GM23338 (cell line): ENCODE measurements around the gene TEX51. TPM values are rescaled to one million over a fixed set of nuclear protein-coding genes. Genes with fewer than 3 reads are reported as not detected.

Experiments
- ATAC-seq: fragments of 200-7000 bp; cut with Tn5 transposase; 3 replicates; pipeline ENCODE4 v1.9.1; 2020
- DNase-seq: peaks from one replicate; pipeline ENCODE4 v3.0.0-alpha.2; 2015; ENCODE audit warnings: low spot score
- H2AFZ ChIP-seq: fragments of 200-600 bp; sonication (generic); 2 replicates; pipeline ENCODE4 v1.8.0; 2016; ENCODE audit warnings: antibody characterized with exemption, mild to moderate bottlenecking, moderate library complexity
- H3F3A ChIP-seq: fragments of 200-600 bp; sonication (generic); replicated peaks from 2 replicates; pipeline ENCODE4 v1.8.0; 2017; ENCODE audit warnings: antibody characterized with exemption, mixed run types, low read depth
- H3K27ac ChIP-seq: fragments of 200-600 bp; sonication (generic); 2 replicates; pipeline ENCODE4 v1.6.1; 2016; ENCODE audit warnings: low read depth
- H3K27me3 ChIP-seq: fragments of 200-600 bp; sonication (generic); 2 replicates; pipeline ENCODE4 v1.8.0; 2016; ENCODE audit warnings: mild to moderate bottlenecking, mixed run types, moderate library complexity; ENCODE audit not compliant: insufficient read depth
- H3K36me3 ChIP-seq: fragments of 200-600 bp; sonication (generic); 2 replicates; pipeline ENCODE4 v1.8.0; 2016; ENCODE audit warnings: mild to moderate bottlenecking; ENCODE audit not compliant: insufficient read depth
- H3K4me1 ChIP-seq: fragments of 200-600 bp; sonication (generic); 2 replicates; pipeline ENCODE4 v1.8.0; 2016; ENCODE audit warnings: mild to moderate bottlenecking, moderate library complexity; ENCODE audit not compliant: insufficient read depth
- H3K4me2 ChIP-seq: fragments of 200-600 bp; sonication (generic); 2 replicates; pipeline ENCODE4 v1.7.1; 2017; ENCODE audit warnings: mixed run types
- H3K4me3 ChIP-seq: fragments of 200-600 bp; sonication (generic); 2 replicates; pipeline ENCODE4 v1.6.1; 2016; ENCODE audit warnings: mixed run types
- H3K79me2 ChIP-seq: fragments of 200-600 bp; sonication (generic); replicated peaks from 2 replicates; pipeline ENCODE4 v1.8.0; 2017; ENCODE audit warnings: mild to moderate bottlenecking; ENCODE audit not compliant: insufficient read depth
- H3K9me2 ChIP-seq: fragments of 200-600 bp; sonication (generic); 2 replicates; pipeline ENCODE4 v1.8.0; 2017; ENCODE audit not compliant: insufficient read depth
- H4K20me1 ChIP-seq: fragments of 200-600 bp; sonication (generic); replicated peaks from 2 replicates; pipeline ENCODE4 v1.8.0; 2017; ENCODE audit warnings: mild to moderate bottlenecking; ENCODE audit not compliant: insufficient read depth
- H3K27ac Mint-ChIP-seq: 2 replicates; pipeline ENCODE4 v1.8.0; 2020; ENCODE audit warnings: inconsistent platforms, mild to moderate bottlenecking, moderate library complexity, mixed read lengths
- H3K27me3 Mint-ChIP-seq: 3 replicates; pipeline ENCODE4 v1.8.0; 2022; ENCODE audit warnings: low read depth, mild to moderate bottlenecking, moderate library complexity, mixed read lengths, inconsistent platforms; ENCODE audit not compliant: insufficient read depth, poor library complexity
- H3K36me3 Mint-ChIP-seq: 3 replicates; pipeline ENCODE4 v1.8.0; 2021; ENCODE audit warnings: low read depth, mild to moderate bottlenecking, inconsistent platforms, moderate library complexity, mixed read lengths
- H3K4me1 Mint-ChIP-seq: 3 replicates; pipeline ENCODE4 v1.8.0; 2020; ENCODE audit warnings: mild to moderate bottlenecking, inconsistent platforms, mixed read lengths
- H3K4me3 Mint-ChIP-seq: 3 replicates; pipeline ENCODE4 v1.8.0; 2021; ENCODE audit warnings: moderate library complexity, mild to moderate bottlenecking, inconsistent platforms, mixed read lengths
- H3K9me3 Mint-ChIP-seq: 3 replicates; pipeline ENCODE4 v1.8.0; 2020; ENCODE audit warnings: moderate library complexity, mild to moderate bottlenecking, inconsistent platforms, mixed read lengths
- EZH2 ChIP-seq: fragments of 200-600 bp; sonication (generic); IDR thresholded peaks from one replicate; pipeline ENCODE4 v1.8.0; 2017; ENCODE audit warnings: antibody characterized with exemption, mild to moderate bottlenecking, low read depth; ENCODE audit not compliant: unreplicated experiment
- NANOG ChIP-seq: IDR thresholded peaks from 2 replicates; pipeline ENCODE4 v1.6.1; 2016; ENCODE audit warnings: antibody characterized with exemption, borderline replicate concordance
- POLR2AphosphoS5 ChIP-seq: IDR thresholded peaks from 2 replicates; pipeline ENCODE4 v1.6.1; 2016; ENCODE audit warnings: antibody characterized with exemption, low read depth
- STAT1 ChIP-seq: IDR thresholded peaks from one replicate; pipeline ENCODE4 v1.6.1; 2016; ENCODE audit warnings: antibody characterized with exemption; ENCODE audit not compliant: unreplicated experiment
- ZNF114 ChIP-seq: fragments of 250-450 bp; sonication (Bioruptor Pico); IDR thresholded peaks from 2 replicates; pipeline ENCODE4 v1.5.0; 2020; ENCODE audit warnings: mild to moderate bottlenecking, moderate library complexity
- ZNF331 ChIP-seq: fragments of 250-450 bp; sonication (Bioruptor Pico); IDR thresholded peaks from 2 replicates; pipeline ENCODE4 v1.5.0; 2020; ENCODE audit warnings: low read depth, mild to moderate bottlenecking, moderate library complexity
- ZNF462 ChIP-seq: fragments of 250-450 bp; sonication (Bioruptor Pico); IDR thresholded peaks from 2 replicates; pipeline ENCODE4 v1.5.0; 2020; ENCODE audit warnings: mild to moderate bottlenecking, moderate library complexity
- polyA plus RNA-seq: library from polyadenylated mRNA; unstranded; fragments of >200 nt; fragmentation: Nextera tagmentation; extraction: Ambion mirVana; gene quantifications from 2 replicates; pipeline ENCODE4 v1.2.1, GENCODE V29; 2016
- total RNA-seq: library from RNA; depleted of rRNA; stranded (reverse); fragments of >200 nt; shearing (Covaris generic); gene quantifications from 2 replicates; pipeline ENCODE4 v1.2.3, GENCODE V29; 2014
- TF ChIP-seq, protein P1 (sequence below): IDR thresholded peaks from one replicate; pipeline ENCODE4 v1.6.1; 2018; ENCODE audit warnings: antibody characterized with exemption; ENCODE audit not compliant: unreplicated experiment

The TEX51 gene
- total and polyA plus RNA-seq, 2 experiments from 2014 or later: not detected

DNA sequence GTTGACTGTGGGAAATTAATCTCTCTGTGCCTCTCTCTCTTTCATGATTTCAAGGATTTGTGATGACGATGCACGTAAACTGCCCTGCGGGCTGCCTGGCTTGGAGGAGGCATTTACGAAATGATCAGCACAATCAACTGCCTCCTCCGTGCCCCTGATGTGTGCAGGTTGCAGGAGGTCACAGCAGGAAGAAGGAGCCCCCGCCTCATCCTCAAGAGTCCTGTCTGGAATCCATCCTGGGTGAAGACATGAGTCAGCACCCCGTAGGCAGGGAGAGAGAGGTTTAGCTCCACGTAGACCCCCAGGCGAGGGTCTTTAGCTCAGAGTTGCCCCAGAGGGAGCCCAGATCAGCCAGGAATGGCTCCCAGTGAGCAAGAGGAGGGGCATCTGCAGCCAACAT, 17.1 kb upstream of the TEX51 start:
- H3K9me3 Mint-ChIP-seq: peaks cover 2% of the 10 kb centered on the region; the same call in 2 of the 3 replicates
- ATAC-seq: no peak
- Histone ChIP-seq H3K9me2 (no peaks in the 10 kb centered on the region), H3F3A (no peaks in the 10 kb centered on the region), H3K79me2 (no peaks in the 10 kb centered on the region), H3K4me1 (no peaks in the 10 kb centered on the region), H2AFZ (no peak overlapping the region), H4K20me1 (no peaks in the 10 kb centered on the region), H3K36me3 (no peaks in the 10 kb centered on the region), H3K27me3 (peaks cover 1% of the 10 kb centered on the region; the same call in 1 of the 2 replicates), H3K4me3 (no peak overlapping the region), H3K27ac (no peak overlapping the region), H3K4me2 (no peak overlapping the region)
- no peak for DNase-seq
- H3K36me3 Mint-ChIP-seq: no peaks in the 10 kb centered on the region
- H3K4me3 Mint-ChIP-seq: no peak overlapping the region
- no peak overlapping the region for H3K27ac Mint-ChIP-seq
- TF ChIP-seq STAT1 (no peak), NANOG (no peak), ZNF331 (CRISPR knock-in tag) (no peak)
- TF ChIP-seq, protein P1, sequence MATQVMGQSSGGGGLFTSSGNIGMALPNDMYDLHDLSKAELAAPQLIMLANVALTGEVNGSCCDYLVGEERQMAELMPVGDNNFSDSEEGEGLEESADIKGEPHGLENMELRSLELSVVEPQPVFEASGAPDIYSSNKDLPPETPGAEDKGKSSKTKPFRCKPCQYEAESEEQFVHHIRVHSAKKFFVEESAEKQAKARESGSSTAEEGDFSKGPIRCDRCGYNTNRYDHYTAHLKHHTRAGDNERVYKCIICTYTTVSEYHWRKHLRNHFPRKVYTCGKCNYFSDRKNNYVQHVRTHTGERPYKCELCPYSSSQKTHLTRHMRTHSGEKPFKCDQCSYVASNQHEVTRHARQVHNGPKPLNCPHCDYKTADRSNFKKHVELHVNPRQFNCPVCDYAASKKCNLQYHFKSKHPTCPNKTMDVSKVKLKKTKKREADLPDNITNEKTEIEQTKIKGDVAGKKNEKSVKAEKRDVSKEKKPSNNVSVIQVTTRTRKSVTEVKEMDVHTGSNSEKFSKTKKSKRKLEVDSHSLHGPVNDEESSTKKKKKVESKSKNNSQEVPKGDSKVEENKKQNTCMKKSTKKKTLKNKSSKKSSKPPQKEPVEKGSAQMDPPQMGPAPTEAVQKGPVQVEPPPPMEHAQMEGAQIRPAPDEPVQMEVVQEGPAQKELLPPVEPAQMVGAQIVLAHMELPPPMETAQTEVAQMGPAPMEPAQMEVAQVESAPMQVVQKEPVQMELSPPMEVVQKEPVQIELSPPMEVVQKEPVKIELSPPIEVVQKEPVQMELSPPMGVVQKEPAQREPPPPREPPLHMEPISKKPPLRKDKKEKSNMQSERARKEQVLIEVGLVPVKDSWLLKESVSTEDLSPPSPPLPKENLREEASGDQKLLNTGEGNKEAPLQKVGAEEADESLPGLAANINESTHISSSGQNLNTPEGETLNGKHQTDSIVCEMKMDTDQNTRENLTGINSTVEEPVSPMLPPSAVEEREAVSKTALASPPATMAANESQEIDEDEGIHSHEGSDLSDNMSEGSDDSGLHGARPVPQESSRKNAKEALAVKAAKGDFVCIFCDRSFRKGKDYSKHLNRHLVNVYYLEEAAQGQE: no peak
- peaks cover 5% of the 10 kb centered on the region; the same call in 2 of the 3 replicates for H3K4me1 Mint-ChIP-seq
- H3K27me3 Mint-ChIP-seq: peaks cover 2% of the 10 kb centered on the region

DNA sequence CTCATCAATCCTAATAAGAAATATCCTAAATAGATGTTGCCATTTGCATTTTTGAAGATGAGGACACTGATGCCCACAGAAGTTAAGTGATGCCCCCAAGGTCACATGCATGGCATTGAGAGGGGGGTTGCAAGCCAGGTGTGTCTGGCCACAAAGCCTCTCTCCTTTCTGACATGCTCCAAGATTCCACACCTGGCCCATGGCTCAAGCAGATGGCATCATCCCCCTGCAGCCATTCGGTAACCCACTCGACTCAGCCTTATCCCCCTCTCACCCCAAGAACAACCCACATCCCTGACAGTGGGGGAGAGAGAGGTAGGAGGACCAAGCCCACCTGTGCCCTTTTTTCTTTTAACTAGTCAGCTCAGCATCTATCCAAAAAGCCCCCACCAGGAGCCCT, 16.5 kb upstream of the TEX51 start:
- Mint-ChIP-seq H3K27me3 (peaks cover 2% of the 10 kb centered on the region), H3K9me3 (no peaks in the 10 kb centered on the region; the same call in 2 of the 3 replicates), H3K4me1 (peaks cover 4% of the 10 kb centered on the region; the same call in 1 of the 3 replicates), H3K4me3 (no peak overlapping the region), H3K36me3 (no peaks in the 10 kb centered on the region), H3K27ac (no peak overlapping the region)
- Histone ChIP-seq H3K27ac (no peak overlapping the region), H3K4me2 (no peak overlapping the region), H4K20me1 (no peaks in the 10 kb centered on the region), H3K27me3 (peaks cover 6% of the 10 kb centered on the region; the same call in 1 of the 2 replicates), H3K4me1 (no peaks in the 10 kb centered on the region), H3K79me2 (no peaks in the 10 kb centered on the region), H2AFZ (no peak overlapping the region), H3K4me3 (no peak overlapping the region), H3F3A (no peaks in the 10 kb centered on the region), H3K9me2 (no peaks in the 10 kb centered on the region), H3K36me3 (no peaks in the 10 kb centered on the region)
- no peak for ATAC-seq
- no peak for DNase-seq
- TF ChIP-seq, protein P1: no peak
- no peak for TF ChIP-seq STAT1
- TF ChIP-seq EZH2: no peak
- no peak for TF ChIP-seq POLR2AphosphoS5
- TF ChIP-seq ZNF114: no peak
- TF ChIP-seq ZNF462: no peak
